Mesenchymal stem cell (in vitro differentiated cells and primary cell): ENCODE measurements around the gene ABITRAM. TPM values are rescaled to one million over a fixed set of nuclear protein-coding genes. Genes with fewer than 3 reads are reported as not detected.
A peak's percentile ranks its signal among the peaks of the same experiment; 100 is the strongest.
"Not testable (repeated sequence)": the region's sequence is repeated elsewhere in the genome, so short reads cannot be mapped to it uniquely, and the experiment has no call there.

Source experiments
- DNase-seq: peaks from one replicate; pipeline ENCODE4 v3.0.0-alpha.2; 2013
- H2AFZ ChIP-seq: one replicate; pipeline ENCODE4 v1.6.1; 2013; ENCODE audit warnings: low read depth, mild to moderate bottlenecking, control low read depth, inconsistent platforms, low read length, moderate library complexity
- H2AK5ac ChIP-seq: 2 replicates; pipeline ENCODE4 v1.6.1; 2013; ENCODE audit warnings: low read length, moderate library complexity, mild to moderate bottlenecking, inconsistent platforms; ENCODE audit not compliant: severe bottlenecking
- H2BK120ac ChIP-seq: one replicate; pipeline ENCODE4 v1.6.1; 2013; ENCODE audit warnings: low read depth, mild to moderate bottlenecking, inconsistent platforms, low read length, moderate library complexity
- H2BK12ac ChIP-seq, 2 experiments: one replicate each; pipeline ENCODE4 v1.6.1; 2013; ENCODE audit warnings: inconsistent platforms in 2 of 2, low read length in 2 of 2, mild to moderate bottlenecking in 2 of 2, moderate library complexity in 2 of 2, control low read depth in 1 of 2
- H2BK15ac ChIP-seq: one replicate; pipeline ENCODE4 v1.6.1; 2013; ENCODE audit warnings: mild to moderate bottlenecking, low read depth, inconsistent platforms; ENCODE audit not compliant: poor library complexity, severe bottlenecking
- H2BK5ac ChIP-seq: 2 replicates; pipeline ENCODE4 v1.6.1; 2013; ENCODE audit warnings: low read depth, mild to moderate bottlenecking, low read length, control low read depth, inconsistent platforms; ENCODE audit not compliant: poor library complexity, severe bottlenecking
- H3K14ac ChIP-seq, 2 experiments: one replicate each; pipeline ENCODE4 v1.6.1; 2013; ENCODE audit warnings: inconsistent platforms in 2 of 2, low read length in 2 of 2, control low read depth in 1 of 2, mild to moderate bottlenecking in 1 of 2, moderate library complexity in 1 of 2
- H3K18ac ChIP-seq, 2 experiments: one replicate each; pipeline ENCODE4 v1.6.1; 2013; ENCODE audit warnings: inconsistent platforms in 2 of 2, low read length in 2 of 2, control low read depth in 1 of 2, low read depth in 1 of 2, mild to moderate bottlenecking in 1 of 2
- H3K23ac ChIP-seq, 2 experiments: one replicate each; pipeline ENCODE4 v1.6.1; 2013; ENCODE audit warnings: inconsistent platforms in 2 of 2, low read length in 2 of 2, mild to moderate bottlenecking in 2 of 2, moderate library complexity in 2 of 2, control low read depth in 1 of 2
- H3K27ac ChIP-seq: 2 replicates; pipeline ENCODE4 v1.5.1; 2013; ENCODE audit warnings: mild to moderate bottlenecking, moderate library complexity, low read length, control low read depth, inconsistent platforms; ENCODE audit not compliant: poor library complexity, severe bottlenecking
- H3K27me3 ChIP-seq, 2 experiments: 2 replicates each; pipeline versions ENCODE4 v1.6.1 to v1.7.0; 2013; ENCODE audit warnings: low read length in 2 of 2, mild to moderate bottlenecking in 2 of 2, moderate library complexity in 2 of 2, control low read depth in 1 of 2, inconsistent platforms in 1 of 2; ENCODE audit not compliant: control insufficient read depth in 1 of 2, insufficient read depth in 1 of 2
- H3K36me3 ChIP-seq, 2 experiments: 2 replicates each; pipeline versions ENCODE4 v1.6.1 to v1.7.0; 2013; ENCODE audit warnings: low read length in 2 of 2, control low read depth in 1 of 2, inconsistent platforms in 1 of 2, low read depth in 1 of 2, mild to moderate bottlenecking in 1 of 2; ENCODE audit not compliant: insufficient read depth in 2 of 2, control insufficient read depth in 1 of 2
- H3K4ac ChIP-seq, 2 experiments: one replicate each; pipeline ENCODE4 v1.6.1; 2013; ENCODE audit warnings: inconsistent platforms in 2 of 2, low read length in 2 of 2, mild to moderate bottlenecking in 2 of 2, moderate library complexity in 2 of 2, control low read depth in 1 of 2, low read depth in 1 of 2
- H3K4me1 ChIP-seq: 2 replicates; pipeline ENCODE4 v1.6.1; 2013; ENCODE audit warnings: low read depth, low read length, control low read depth; ENCODE audit not compliant: control insufficient read depth, insufficient read depth
- H3K4me2 ChIP-seq: 2 replicates; pipeline ENCODE4 v1.6.1; 2013; ENCODE audit warnings: low read length, mild to moderate bottlenecking, inconsistent platforms; ENCODE audit not compliant: poor library complexity, severe bottlenecking
- H3K4me3 ChIP-seq, 2 experiments: 2 replicates each; pipeline versions ENCODE4 v1.5.1 to v1.7.0; 2013; ENCODE audit warnings: low read length in 2 of 2, mild to moderate bottlenecking in 2 of 2, control low read depth in 1 of 2, low read depth in 1 of 2; ENCODE audit not compliant: insufficient read depth in 1 of 2
- H3K79me1 ChIP-seq: replicated peaks from 2 replicates; pipeline ENCODE4 v1.6.1; 2013; ENCODE audit warnings: mild to moderate bottlenecking, control low read depth, low read length, inconsistent platforms; ENCODE audit not compliant: poor library complexity, severe bottlenecking
- H3K9ac ChIP-seq: 2 replicates; pipeline ENCODE4 v1.7.0; 2013; ENCODE audit warnings: mild to moderate bottlenecking, low read length, moderate library complexity
- H3K9me3 ChIP-seq: 2 replicates; pipeline ENCODE4 v1.7.0; 2013; ENCODE audit warnings: mild to moderate bottlenecking, low read length; ENCODE audit not compliant: control insufficient read depth
- H4K8ac ChIP-seq: one replicate; pipeline ENCODE4 v1.6.1; 2013; ENCODE audit warnings: inconsistent platforms, mild to moderate bottlenecking, low read length, moderate library complexity
- H4K91ac ChIP-seq: one replicate; pipeline ENCODE4 v1.6.1; 2013; ENCODE audit warnings: mild to moderate bottlenecking, low read length, inconsistent platforms
- WGBS: methylation state at CpG from one replicate; pipeline ENCODE4 v1.1.7; 2013; ENCODE audit warnings: mixed read lengths; 5-methylcytosine and 5-hydroxymethylcytosine counted together
- polyA plus RNA-seq, 2 experiments: library from polyadenylated mRNA; stranded (reverse); fragments of 200-250 nt; gene quantifications; one replicate each; pipeline ENCODE4 v1.2.3, GENCODE V29; 2013

ABITRAM gene, protein sequence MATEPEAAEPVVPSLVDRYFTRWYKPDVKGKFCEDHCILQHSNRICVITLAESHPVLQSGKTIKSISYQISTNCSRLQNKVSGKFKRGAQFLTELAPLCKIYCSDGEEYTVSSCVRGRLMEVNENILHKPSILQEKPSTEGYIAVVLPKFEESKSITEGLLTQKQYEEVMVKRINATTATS
- 23.6 TPM for polyA plus RNA-seq (2013, experiment 1 of 2)
- 25.9 TPM for polyA plus RNA-seq (2013, experiment 2 of 2)

DNA sequence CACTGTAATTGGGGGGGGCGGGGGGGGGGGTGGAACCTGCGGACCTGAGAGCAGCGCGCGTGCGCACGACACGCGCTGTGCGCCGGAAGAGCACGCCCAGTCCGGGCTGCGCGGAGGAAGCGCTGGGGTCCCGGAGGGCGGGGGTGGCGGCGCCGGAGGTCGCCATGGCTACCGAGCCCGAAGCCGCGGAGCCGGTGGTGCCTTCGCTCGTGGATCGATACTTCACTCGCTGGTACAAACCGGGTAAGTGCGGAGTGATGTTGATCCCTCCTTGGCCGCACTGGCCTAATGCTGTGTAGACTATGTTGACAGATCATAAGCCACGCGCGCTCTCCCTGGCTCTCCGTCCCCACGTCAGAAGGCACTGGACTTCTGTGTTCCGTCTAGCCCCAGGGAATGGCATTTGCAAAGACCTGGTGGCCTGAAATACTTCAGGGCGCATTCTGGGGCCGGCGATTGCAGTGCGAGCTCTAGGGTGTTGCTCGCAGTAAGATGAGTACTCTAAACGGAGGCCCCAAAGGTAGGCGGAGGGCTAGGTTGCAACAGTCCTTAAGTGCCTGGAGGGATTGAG lies at the start of gene ABITRAM:
Gene ABITRAM (plus strand): TSS at position 78 of the 571 bp plus-strand sequence. CDS start 87 bp downstream, at position 165.
- Histone ChIP-seq H3K9ac (peak within 1 kb of the TSS; percentile 93), H3K4me1 (no peaks in the 10 kb centered on the region), H2AFZ (peak within 1 kb of the TSS; percentile 100), H3K79me1 (peaks cover 16% of the 10 kb centered on the region), H3K36me3 (peaks cover 2 to 39% of the 10 kb centered on the region in 2 experiments), H3K4me3 (peak within 1 kb of the TSS; percentile 96 to 98), H2AK5ac (no peak within 1 kb of the TSS), H3K27ac (peak within 1 kb of the TSS; percentile 94), H3K18ac (peak within 1 kb of the TSS; percentile 89 to 95), H2BK5ac (peak within 1 kb of the TSS; percentile 81), H3K9me3 (no peaks in the 10 kb centered on the region), H2BK15ac (no peak within 1 kb of the TSS), H3K4me2 (peak within 1 kb of the TSS; percentile 78), H4K91ac (peak within 1 kb of the TSS; percentile 94), H4K8ac (peak within 1 kb of the TSS; percentile 95), H3K4ac (peak within 1 kb of the TSS; percentile 79 to 90), H3K27me3 (no peaks in the 10 kb centered on the region), H3K14ac (peak within 1 kb of the TSS in 1 of 2 experiments; percentile 98), H2BK120ac (peak within 1 kb of the TSS; percentile 83), H2BK12ac (peak within 1 kb of the TSS in 1 of 2 experiments; percentile 86), H3K23ac (peak within 1 kb of the TSS in 1 of 2 experiments; percentile 83)
- WGBS, result 2% methylated on average over 47 of the region's 47 CpGs
- DNase-seq, result peak; percentile 86

DNA sequence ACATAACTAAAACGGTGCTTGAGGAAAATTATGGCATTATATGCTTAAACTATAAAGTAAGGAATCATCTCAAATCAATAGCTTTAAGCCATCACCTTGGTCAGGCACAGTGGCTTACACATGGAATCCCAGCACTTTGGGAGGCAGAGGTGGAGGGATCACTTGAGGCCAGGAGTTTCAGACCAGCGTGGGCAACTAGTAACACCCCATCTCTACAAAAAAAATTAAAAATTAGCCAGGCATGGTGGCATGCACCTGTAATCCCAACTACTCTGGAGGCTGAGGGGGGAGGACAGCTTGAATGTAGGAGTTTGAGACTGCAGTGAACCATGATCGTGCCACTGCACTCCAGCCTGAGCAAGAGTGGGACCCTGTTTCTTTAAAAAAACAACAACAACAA lies 49.5 kb upstream of the ABITRAM start:
- H3K23ac ChIP-seq, result no peak overlapping the region
- no peak overlapping the region for H2BK12ac ChIP-seq
- H2AFZ ChIP-seq, result no peak overlapping the region
- no peaks in the 10 kb centered on the region for H3K27me3 ChIP-seq
- H3K9ac ChIP-seq, result no peak overlapping the region
- no peak overlapping the region for H2BK120ac ChIP-seq
- DNase-seq, result no peak
- H3K36me3 ChIP-seq, result peaks cover 6 to 56% of the 10 kb centered on the region in 2 experiments
- no peak overlapping the region for H2BK15ac ChIP-seq
- no peak overlapping the region for H2BK5ac ChIP-seq
- no CpG with 5 or more reads among the region's 3 CpGs for WGBS
- H2AK5ac ChIP-seq, result no peak overlapping the region
- H3K4me2 ChIP-seq, result no peak overlapping the region
- peaks cover 5% of the 10 kb centered on the region for H3K79me1 ChIP-seq
- no peak overlapping the region for H3K14ac ChIP-seq
- H4K91ac ChIP-seq, result no peak overlapping the region
- H3K4me1 ChIP-seq, result no peaks in the 10 kb centered on the region
- H3K4ac ChIP-seq, result no peak overlapping the region
- no peak overlapping the region for H3K27ac ChIP-seq
- H3K18ac ChIP-seq, result no peak overlapping the region
- no peak overlapping the region for H3K4me3 ChIP-seq
- H4K8ac ChIP-seq, result no peak overlapping the region
- no peaks in the 10 kb centered on the region for H3K9me3 ChIP-seq

DNA sequence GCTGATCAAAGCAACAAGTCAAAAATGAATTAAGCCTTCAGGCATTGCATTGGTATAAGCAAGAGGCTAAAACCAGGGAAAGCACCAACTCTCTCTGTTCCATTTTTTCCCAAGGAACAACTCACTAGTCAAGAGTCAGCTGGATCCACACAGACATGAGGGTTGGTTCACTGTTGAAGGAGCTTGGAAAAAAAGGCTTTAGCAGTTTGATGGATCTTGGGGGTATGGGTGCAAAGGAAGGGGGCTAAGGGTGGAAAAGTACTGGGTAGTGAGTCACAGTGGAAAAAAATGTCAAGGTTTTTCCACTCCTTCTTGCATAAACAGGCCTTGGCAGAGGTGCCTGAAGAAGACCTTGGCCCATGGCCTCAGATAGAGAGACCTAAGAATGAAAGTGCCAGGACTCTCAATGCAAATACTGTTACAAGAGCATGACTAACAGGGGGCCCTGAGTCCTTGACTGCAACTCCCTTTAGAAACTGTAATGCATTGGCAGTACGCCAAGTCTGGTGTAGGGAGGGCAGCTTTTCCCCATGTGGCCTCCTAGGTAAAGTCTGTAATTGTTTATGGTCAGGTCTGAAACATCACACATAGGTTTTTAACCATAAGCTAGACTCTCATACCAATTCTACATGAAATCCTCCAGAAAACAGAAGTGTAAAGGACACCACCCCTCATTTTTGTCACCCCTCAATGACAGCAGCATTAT lies 48.4 kb upstream of the ABITRAM start:
- no peak overlapping the region for H2BK12ac ChIP-seq
- no peak overlapping the region for H4K8ac ChIP-seq
- H2AFZ ChIP-seq, result no peak overlapping the region
- no peak overlapping the region for H3K23ac ChIP-seq
- no peaks in the 10 kb centered on the region for H3K27me3 ChIP-seq
- no peak overlapping the region for H2BK120ac ChIP-seq
- H3K14ac ChIP-seq, result no peak overlapping the region
- no peak overlapping the region for H3K4me3 ChIP-seq
- no peak overlapping the region for H2BK5ac ChIP-seq
- peaks cover 3 to 56% of the 10 kb centered on the region in 2 experiments for H3K36me3 ChIP-seq
- H3K9ac ChIP-seq, result no peak overlapping the region
- peak; percentile 83 for DNase-seq
- no peak overlapping the region for H3K18ac ChIP-seq
- H2AK5ac ChIP-seq, result no peak overlapping the region
- no peaks in the 10 kb centered on the region for H3K9me3 ChIP-seq
- peaks cover 4% of the 10 kb centered on the region for H3K79me1 ChIP-seq
- WGBS, result 63% methylated on average over 1 of the region's 1 CpG
- no peak overlapping the region for H2BK15ac ChIP-seq
- peak overlapping the region; percentile 31 for H3K27ac ChIP-seq
- H3K4ac ChIP-seq, result no peak overlapping the region
- H3K4me1 ChIP-seq, result no peaks in the 10 kb centered on the region
- no peak overlapping the region for H3K4me2 ChIP-seq
- no peak overlapping the region for H4K91ac ChIP-seq

DNA sequence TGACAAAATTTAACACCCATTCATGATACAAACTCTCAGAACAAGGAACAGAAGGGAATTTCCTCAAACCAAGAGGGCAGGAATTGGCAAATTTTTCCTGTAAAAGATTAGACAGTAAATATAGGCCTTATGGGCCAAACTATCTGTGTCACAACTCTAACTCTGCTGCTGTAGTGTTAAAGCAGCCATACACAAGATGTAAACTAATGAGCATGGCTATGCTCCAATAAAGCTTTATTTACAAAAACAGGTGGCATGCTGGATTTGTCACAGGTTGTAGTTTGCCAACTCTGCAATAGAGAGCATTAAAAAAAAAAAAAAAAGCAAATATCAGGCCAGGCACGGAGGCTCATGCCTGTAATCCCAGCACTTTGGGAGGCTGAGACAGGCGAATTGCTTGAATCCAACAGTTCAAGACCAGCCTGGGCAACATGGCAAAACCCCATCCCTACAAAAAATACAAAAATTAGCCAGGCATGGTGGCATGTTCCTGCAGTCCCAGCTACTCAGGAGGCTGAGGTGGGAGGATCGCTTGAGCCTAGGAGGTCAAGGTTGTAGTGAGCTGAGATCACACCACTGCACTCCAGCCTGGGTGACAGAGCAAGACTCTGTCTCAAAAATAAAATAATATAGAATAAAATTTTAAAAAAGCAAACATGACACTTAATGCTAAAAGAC lies 47.5 kb upstream of the ABITRAM start:
- not testable (repeated sequence) for H3K79me1 ChIP-seq, H4K91ac ChIP-seq, H3K4me1 ChIP-seq, H3K18ac ChIP-seq, H3K9me3 ChIP-seq, H3K9ac ChIP-seq, H3K4me2 ChIP-seq, H3K14ac ChIP-seq, H2BK12ac ChIP-seq, H2BK15ac ChIP-seq, H2AK5ac ChIP-seq, H3K23ac ChIP-seq, H3K27me3 ChIP-seq, H4K8ac ChIP-seq, H3K4me3 ChIP-seq, H2BK120ac ChIP-seq, H2AFZ ChIP-seq, H2BK5ac ChIP-seq, H3K27ac ChIP-seq, H3K4ac ChIP-seq
- WGBS, result 100% methylated on average over 3 of the region's 3 CpGs
- peaks cover 8 to 56% of the 10 kb centered on the region in 2 experiments for H3K36me3 ChIP-seq
- DNase-seq, result peak; percentile 3
